MCF 10A (cell line): ENCODE results near the gene ARHGAP28. TPM values are rescaled to one million over a fixed set of nuclear protein-coding genes. Genes with fewer than 3 reads are reported as not detected.

Experiments used
- BruUV-seq: library from RNA; stranded (reverse); fragments of 400-500 nt; replicated peaks from 2 replicates; lab custom pipeline; 2021; lab: Mats Ljungman, UMichigan
- CTCF ChIA-PET: fragments of 300-600 bp; sonication (Branson Sonifier 250); formaldehyde crosslinking; extraction: SDS; loops from one replicate; lab custom pipeline; 2021; ENCODE audit warnings: antibody characterized with exemption, inconsistent platforms; lab: Yijun Ruan, JAX
- POLR2A ChIA-PET: fragments of 300-600, 350-650 bp; sonication (Branson Sonifier 250); formaldehyde crosslinking; extraction: SDS; loops from one replicate; lab custom pipeline; 2020; ENCODE audit warnings: antibody characterized with exemption, inconsistent platforms; lab: Yijun Ruan, JAX
- DNase-seq: peaks from one replicate; pipeline ENCODE4 v3.0.0-alpha.2; 2018; ENCODE audit not compliant: unreplicated experiment
- H3K27ac Mint-ChIP-seq: one replicate; pipeline ENCODE4 v1.8.0; 2022; ENCODE audit warnings: mild to moderate bottlenecking, low read depth, mixed read lengths; ENCODE audit not compliant: unreplicated experiment
- H3K27me3 Mint-ChIP-seq: one replicate; pipeline ENCODE4 v1.8.0; 2022; ENCODE audit warnings: mixed read lengths; ENCODE audit not compliant: insufficient read depth, unreplicated experiment
- H3K36me3 Mint-ChIP-seq: one replicate; pipeline ENCODE4 v1.8.0; 2022; ENCODE audit warnings: mild to moderate bottlenecking, moderate library complexity, mixed read lengths; ENCODE audit not compliant: insufficient read depth, unreplicated experiment
- H3K4me1 Mint-ChIP-seq: one replicate; pipeline ENCODE4 v1.8.0; 2022; ENCODE audit warnings: mixed read lengths; ENCODE audit not compliant: insufficient read depth, unreplicated experiment
- H3K4me3 Mint-ChIP-seq: one replicate; pipeline ENCODE4 v1.8.0; 2022; ENCODE audit warnings: mild to moderate bottlenecking, moderate library complexity, mixed read lengths; ENCODE audit not compliant: unreplicated experiment
- H3K9me3 Mint-ChIP-seq: one replicate; pipeline ENCODE4 v1.8.0; 2022; ENCODE audit warnings: mixed read lengths; ENCODE audit not compliant: unreplicated experiment
- intact Hi-C: fragments of 100-400 bp; cut with micrococcal nuclease; formaldehyde crosslinking; loops from 2 replicates; pipeline ENCODE4 v1.14.1; 2022
- total RNA-seq: library from RNA; stranded (reverse); gene quantifications from 2 replicates; pipeline ENCODE4 v1.2.3, GENCODE V29; 2022
- TF ChIP-seq, protein P1 (sequence below): fragments of 200-600 bp; IDR thresholded peaks from one replicate; pipeline ENCODE4 v1.8.0; 2022; ENCODE audit warnings: antibody characterized with exemption, mild to moderate bottlenecking; ENCODE audit not compliant: unreplicated experiment

ARHGAP28 gene
- total RNA-seq, 1 experiment from 2014 or later: 3.0 TPM

DNA sequence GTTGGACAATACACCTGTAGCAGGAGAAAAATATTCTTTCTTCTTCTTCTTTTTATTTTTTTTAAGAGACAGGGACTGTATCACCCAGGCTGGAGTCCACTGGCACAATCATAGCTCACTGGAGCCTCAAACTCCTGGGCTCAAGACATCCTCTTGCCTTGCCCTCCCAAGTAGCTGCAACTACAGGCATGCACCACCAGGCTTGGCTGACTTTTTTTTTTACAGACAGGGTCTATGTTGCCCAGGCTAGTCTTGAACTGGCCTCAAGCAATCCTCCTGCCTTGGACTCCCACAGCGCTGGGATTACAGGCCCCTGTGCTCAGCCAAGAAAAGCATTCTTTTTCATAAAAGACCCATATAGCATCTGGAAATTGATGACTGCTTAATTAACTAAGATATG is 17.1 kb upstream of the ARHGAP28 start:
- POLR2A ChIA-PET: no interaction called here
- Mint-ChIP-seq H3K27me3 (no peaks in the 10 kb centered on the region), H3K4me3 (no peak overlapping the region), H3K27ac (no peak overlapping the region), H3K36me3 (no peaks in the 10 kb centered on the region), H3K9me3 (no peaks in the 10 kb centered on the region), H3K4me1 (no peaks in the 10 kb centered on the region)
- intact Hi-C loops: no loop called here
- DNase-seq: no peak
- BruUV-seq: no TSS peak
- TF ChIP-seq, protein P1, sequence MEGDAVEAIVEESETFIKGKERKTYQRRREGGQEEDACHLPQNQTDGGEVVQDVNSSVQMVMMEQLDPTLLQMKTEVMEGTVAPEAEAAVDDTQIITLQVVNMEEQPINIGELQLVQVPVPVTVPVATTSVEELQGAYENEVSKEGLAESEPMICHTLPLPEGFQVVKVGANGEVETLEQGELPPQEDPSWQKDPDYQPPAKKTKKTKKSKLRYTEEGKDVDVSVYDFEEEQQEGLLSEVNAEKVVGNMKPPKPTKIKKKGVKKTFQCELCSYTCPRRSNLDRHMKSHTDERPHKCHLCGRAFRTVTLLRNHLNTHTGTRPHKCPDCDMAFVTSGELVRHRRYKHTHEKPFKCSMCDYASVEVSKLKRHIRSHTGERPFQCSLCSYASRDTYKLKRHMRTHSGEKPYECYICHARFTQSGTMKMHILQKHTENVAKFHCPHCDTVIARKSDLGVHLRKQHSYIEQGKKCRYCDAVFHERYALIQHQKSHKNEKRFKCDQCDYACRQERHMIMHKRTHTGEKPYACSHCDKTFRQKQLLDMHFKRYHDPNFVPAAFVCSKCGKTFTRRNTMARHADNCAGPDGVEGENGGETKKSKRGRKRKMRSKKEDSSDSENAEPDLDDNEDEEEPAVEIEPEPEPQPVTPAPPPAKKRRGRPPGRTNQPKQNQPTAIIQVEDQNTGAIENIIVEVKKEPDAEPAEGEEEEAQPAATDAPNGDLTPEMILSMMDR: no peak
- CTCF ChIA-PET: interaction anchor here (0.6 kb wide), 2 partner anchors 82 to 218 kb away, joined by 3 read pairs; no protein-coding TSS in a partner anchor

DNA sequence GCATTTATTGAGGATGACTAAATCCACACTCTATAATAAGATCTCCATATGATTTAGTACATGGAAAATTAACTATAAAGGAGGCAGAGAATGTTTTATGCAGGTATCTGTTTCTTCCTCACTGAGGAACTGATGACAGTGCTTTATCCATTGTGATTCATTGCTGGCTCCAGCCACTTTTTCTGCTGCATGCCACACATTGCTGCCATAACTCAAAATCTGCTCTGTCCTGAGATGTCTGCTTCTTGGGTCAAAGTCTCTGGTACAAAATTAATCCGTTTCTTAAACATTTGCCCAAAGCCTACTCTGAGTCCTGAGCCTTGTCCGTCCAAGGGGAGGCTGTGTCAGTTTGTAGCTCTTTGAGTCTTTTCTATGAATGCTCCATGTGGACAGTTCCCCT is 15.5 kb upstream of the ARHGAP28 start:
- H3K36me3 Mint-ChIP-seq: no peaks in the 10 kb centered on the region

DNA sequence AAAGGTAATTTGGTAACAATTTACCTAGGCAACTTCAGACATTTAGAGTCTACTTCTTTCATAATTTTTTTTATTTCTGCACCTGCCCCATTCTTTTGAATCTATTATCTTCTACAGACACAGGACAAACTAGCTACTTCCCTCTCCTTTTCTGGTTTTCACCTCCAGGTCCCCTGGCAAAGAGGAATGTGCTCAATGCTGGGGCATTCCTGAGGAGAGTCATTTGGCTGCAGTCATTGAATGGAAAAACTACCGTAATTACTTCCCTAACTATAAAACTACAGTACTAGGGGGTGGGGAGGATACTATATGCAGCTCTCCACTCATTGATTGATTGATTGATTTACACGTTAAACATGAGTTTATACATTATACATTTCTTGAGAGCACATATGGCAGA is 11.2 kb upstream of the ARHGAP28 start:
- no peak overlapping the region for H3K27ac Mint-ChIP-seq
- H3K4me1 Mint-ChIP-seq: peaks cover 19% of the 10 kb centered on the region

More for the DNA sequence above, 15.5 kb upstream of the ARHGAP28 start:
- POLR2A ChIA-PET: no interaction called here
- Mint-ChIP-seq H3K9me3 (no peaks in the 10 kb centered on the region), H3K4me1 (peaks cover 5% of the 10 kb centered on the region), H3K27ac (no peak overlapping the region), H3K4me3 (no peak overlapping the region), H3K27me3 (no peaks in the 10 kb centered on the region)
- intact Hi-C loops: no loop called here
- BruUV-seq: no TSS peak
- no peak for DNase-seq
- CTCF ChIA-PET: no interaction called here
- TF ChIP-seq, protein P1: no peak

DNA sequence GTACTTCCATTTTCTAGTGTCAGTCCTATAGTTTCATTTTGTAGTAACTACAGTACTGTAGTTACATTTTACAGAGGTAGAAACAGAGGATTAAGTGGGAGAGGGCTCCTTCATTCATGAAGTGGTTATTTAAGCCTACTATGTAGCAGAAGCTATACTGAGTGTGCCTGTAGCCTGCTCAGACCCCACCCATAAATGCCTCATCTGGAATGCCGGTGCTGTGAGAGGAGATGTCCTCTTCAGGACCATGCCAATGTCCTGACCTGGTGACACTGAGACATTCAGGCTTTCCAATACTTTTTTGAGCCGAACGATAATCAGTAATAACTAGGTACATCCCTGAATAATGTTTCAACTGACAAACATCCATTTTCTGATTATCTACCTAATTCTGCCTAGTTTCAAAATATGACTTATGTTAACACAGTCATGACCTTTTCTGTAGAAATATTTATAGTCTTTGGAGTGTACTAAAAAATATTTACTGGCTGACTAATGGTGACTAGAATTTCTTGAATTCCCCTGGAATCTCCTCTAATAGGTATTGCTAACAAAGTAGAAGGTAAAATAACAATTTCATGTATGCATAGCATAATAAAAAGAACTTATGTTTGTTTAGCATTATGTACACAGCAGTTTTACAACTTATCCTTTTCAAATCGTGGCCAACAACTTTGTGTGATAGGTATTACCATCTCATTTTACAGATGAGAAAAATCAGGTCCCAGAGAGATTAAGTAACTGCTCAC is 10.2 kb upstream of the ARHGAP28 start:
- no peaks in the 10 kb centered on the region for H3K27me3 Mint-ChIP-seq
- TF ChIP-seq, protein P1: no peak
- no peak overlapping the region for H3K4me3 Mint-ChIP-seq
- DNase-seq: no peak
- intact Hi-C loops: no loop called here
- no peaks in the 10 kb centered on the region for H3K9me3 Mint-ChIP-seq
- CTCF ChIA-PET: interaction anchor here (0.6 kb wide), 1 partner anchor 108 kb away, joined by 3 read pairs; no protein-coding TSS in a partner anchor
- H3K36me3 Mint-ChIP-seq: no peaks in the 10 kb centered on the region
- no TSS peak for BruUV-seq
- H3K4me1 Mint-ChIP-seq: peaks cover 19% of the 10 kb centered on the region
- no peak overlapping the region for H3K27ac Mint-ChIP-seq
- POLR2A ChIA-PET: no interaction called here

More for the DNA sequence above, 11.2 kb upstream of the ARHGAP28 start:
- intact Hi-C loops: no loop called here
- no TSS peak for BruUV-seq
- Mint-ChIP-seq H3K4me3 (no peak overlapping the region), H3K36me3 (no peaks in the 10 kb centered on the region), H3K27me3 (no peaks in the 10 kb centered on the region), H3K9me3 (no peaks in the 10 kb centered on the region)
- no peak for DNase-seq
- TF ChIP-seq, protein P1: no peak
- CTCF ChIA-PET: interaction anchor here (0.6 kb wide), 1 partner anchor 47 kb away, joined by 3 read pairs; no protein-coding TSS in a partner anchor
- POLR2A ChIA-PET: no interaction called here
